ENCODE data around the gene FERMT2. TPM values are rescaled to one million over a fixed set of nuclear protein-coding genes. Genes with fewer than 3 reads are reported as not detected.
"Not testable (repeated sequence)": the region's sequence is repeated elsewhere in the genome, so short reads cannot be mapped to it uniquely, and the experiment has no call there.

Gene FERMT2
- total RNA-seq, 1 donor from 2014 or later: 383 TPM

GRCh38 chr14:52944254-52944653, 6.6 kb downstream of the FERMT2 start:
- DNase-seq (ENCODE audit: low spot score): no peak

GRCh38 chr14:52939427-52939826, 11.4 kb downstream of the FERMT2 start:
- no peak for DNase-seq (ENCODE audit: low spot score)

- no peak for DNase-seq (ENCODE audit: low spot score)
Measured at GRCh38 chr14:52937869-52938268, 13.0 kb downstream of the FERMT2 start.

GRCh38 chr14:52937306-52937705, 13.5 kb downstream of the FERMT2 start:
- DNase-seq (ENCODE audit: low spot score): no peak

GRCh38 chr14:52936437-52936836, 14.4 kb downstream of the FERMT2 start:
- no peak for DNase-seq (ENCODE audit: low spot score)

GRCh38 chr14:52935833-52936232, 15.0 kb downstream of the FERMT2 start:
- no peak for DNase-seq (ENCODE audit: low spot score)

GRCh38 chr14:52934762-52935161, 16.1 kb downstream of the FERMT2 start:
- DNase-seq (ENCODE audit: low spot score): no peak

- DNase-seq (ENCODE audit: low spot score): no peak
Measured at GRCh38 chr14:52929192-52929807, 21.6 kb downstream of the FERMT2 start.

- DNase-seq (ENCODE audit: low spot score): peak; percentile 56
Measured at GRCh38 chr14:52926953-52927352, 23.9 kb downstream of the FERMT2 start.

- no peak for DNase-seq (ENCODE audit: low spot score)
Measured at GRCh38 chr14:52923902-52924575, 26.8 kb downstream of the FERMT2 start.

GRCh38 chr14:52922656-52923055, 28.2 kb downstream of the FERMT2 start:
- peak; percentile 24 for DNase-seq (ENCODE audit: low spot score)

- no peak for DNase-seq (ENCODE audit: low spot score)
Measured at GRCh38 chr14:52922059-52922458, 28.8 kb downstream of the FERMT2 start.

GRCh38 chr14:52920411-52920810, 30.4 kb downstream of the FERMT2 start:
- DNase-seq (ENCODE audit: low spot score): not testable (repeated sequence)

- no peak for DNase-seq (ENCODE audit: low spot score)
Measured at GRCh38 chr14:52919971-52920370, 30.9 kb downstream of the FERMT2 start.

GRCh38 chr14:52918486-52918885, 32.4 kb downstream of the FERMT2 start:
- peak; percentile 32 for DNase-seq (ENCODE audit: low spot score)

GRCh38 chr14:52917735-52918134, 33.1 kb downstream of the FERMT2 start:
- no peak for DNase-seq (ENCODE audit: low spot score)

- no peak for DNase-seq (ENCODE audit: low spot score)
Measured at GRCh38 chr14:52914295-52914694, 36.6 kb downstream of the FERMT2 start.

GRCh38 chr14:52913271-52913670, 37.6 kb downstream of the FERMT2 start:
- DNase-seq (ENCODE audit: low spot score): no peak

- no peak for DNase-seq (ENCODE audit: low spot score)
Measured at GRCh38 chr14:52911904-52912303, 38.9 kb downstream of the FERMT2 start.

- DNase-seq (ENCODE audit: low spot score): no peak
Measured at GRCh38 chr14:52910572-52910971, 40.3 kb downstream of the FERMT2 start.

GRCh38 chr14:52907949-52908348, 42.9 kb downstream of the FERMT2 start:
- DNase-seq (ENCODE audit: low spot score): no peak

- no peak for DNase-seq (ENCODE audit: low spot score)
Measured at GRCh38 chr14:52906141-52906601, 44.7 kb downstream of the FERMT2 start.

GRCh38 chr14:52902971-52903619, 47.8 kb downstream of the FERMT2 start:
- peak; percentile 18 for DNase-seq (ENCODE audit: low spot score)
